AG10803 (cell line): ENCODE results near the gene PIP5KL1.

ENCODE experiments used
- DNase-seq: peaks from one replicate; pipeline ENCODE4 v3.0.0; 2010; ENCODE audit warnings: low read depth
- H3K4me3 ChIP-seq: 2 replicates; pipeline ENCODE4 v1.5.1; 2011; ENCODE audit warnings: mild to moderate bottlenecking, low read length, control low read depth
- CTCF ChIP-seq: conservative IDR thresholded peaks from 2 replicates; pipeline ENCODE4 v1.5.1; 2011; ENCODE audit warnings: mild to moderate bottlenecking, low read length, control low read depth, inconsistent platforms

PIP5KL1 gene

GRCh38 chr9:127904561-127905003 lies 26.0 kb downstream of the PIP5KL1 start:
- no peak for TF ChIP-seq CTCF
- no peak overlapping the region for H3K4me3 ChIP-seq
- DNase-seq: no peak

GRCh38 chr9:127903557-127904475 lies 26.8 kb downstream of the PIP5KL1 start:
- no peak for DNase-seq
- no peak overlapping the region for H3K4me3 ChIP-seq
- no peak for TF ChIP-seq CTCF

GRCh38 chr9:127899128-127899943 lies 31.2 kb downstream of the PIP5KL1 start, which contains the start of gene ST6GALNAC6:
ST6GALNAC6 (minus strand) TSS chr9:127899603; CDS start chr9:127897981, 1,622 bp downstream.
- DNase-seq: peak; percentile 82
- peak within 1 kb of the TSS; percentile 92 for H3K4me3 ChIP-seq
- no peak for TF ChIP-seq CTCF

GRCh38 chr9:127898433-127899127 lies 32.0 kb downstream of the PIP5KL1 start:
- TF ChIP-seq CTCF: no peak
- H3K4me3 ChIP-seq: peak overlapping the region; percentile 92
- peak; percentile 95 for DNase-seq

GRCh38 chr9:127897193-127897692 lies 33.3 kb downstream of the PIP5KL1 start:
- peak; percentile 72 for DNase-seq
- H3K4me3 ChIP-seq: peak overlapping the region; percentile 92
- TF ChIP-seq CTCF: no peak

- TF ChIP-seq CTCF: no peak
- H3K4me3 ChIP-seq: peak overlapping the region; percentile 31; the same call in 1 of the 2 replicates
- no peak for DNase-seq
These were observed 34.0 kb downstream of the PIP5KL1 start for GRCh38 chr9:127896395-127897192.
